ENCODE measurements around the gene TSPAN15. TPM values are rescaled to one million over a fixed set of nuclear protein-coding genes. Genes with fewer than 3 reads are reported as not detected.

Gene TSPAN15
- polyA plus RNA-seq, 1 donor, result 69.4 TPM

GRCh38 chr10:69552268-69552667 lies 101.0 kb downstream of the TSPAN15 start:
- DNase-seq, result no peak

DNA sequence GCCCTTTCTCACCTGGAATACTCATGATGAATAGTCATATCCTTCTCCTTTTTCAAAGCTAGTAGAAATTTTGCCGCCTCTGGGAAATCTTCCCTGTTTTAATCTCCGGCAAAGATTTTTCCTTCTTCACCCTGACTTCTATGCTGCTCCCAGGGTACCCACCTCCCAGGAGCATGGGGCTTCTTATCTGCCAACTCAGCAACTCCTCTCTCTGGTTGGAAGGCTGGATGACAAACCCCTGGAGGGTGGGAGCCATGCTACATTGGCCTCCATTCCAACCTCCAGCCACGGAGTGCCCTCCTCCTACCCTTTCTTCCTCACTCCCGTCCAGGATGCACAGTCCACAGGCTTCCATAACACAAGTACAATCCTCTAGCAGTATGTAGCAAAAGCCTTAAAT lies 102.1 kb downstream of the TSPAN15 start:
- DNase-seq, result no peak

DNA sequence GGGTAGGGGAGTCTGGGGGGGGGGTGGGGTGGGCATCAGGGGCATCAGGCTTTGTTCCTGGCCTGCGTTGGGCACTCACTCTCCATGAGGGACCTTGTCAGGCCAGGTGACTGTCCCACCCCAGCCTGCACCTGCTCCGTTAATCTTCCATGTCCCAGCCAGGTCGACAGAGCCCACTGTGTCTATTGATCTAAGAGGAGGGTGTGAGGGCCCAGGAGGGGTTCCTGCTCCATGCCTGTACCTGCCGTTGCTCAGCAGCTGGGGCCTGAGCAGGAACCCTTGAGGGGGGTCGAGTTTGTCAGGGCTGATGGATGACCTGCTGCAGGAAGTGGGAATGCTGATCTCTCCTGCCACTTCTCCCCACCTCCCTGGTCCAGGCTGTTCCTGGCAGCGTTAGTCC lies 103.3 kb downstream of the TSPAN15 start:
- DNase-seq, result no peak

Other genes starting within 250 kb of the TSPAN15 start
- gene HKDC1, start 231.1 kb upstream of the TSPAN15 start, polyA plus RNA-seq (ENCODE audit: insufficient read length), result 15.3 TPM
- gene HK1, start 173.0 kb upstream of the TSPAN15 start, polyA plus RNA-seq (ENCODE audit: insufficient read length), result 51.3 TPM
- 0.38 TPM for gene TACR2, start 34.5 kb upstream of the TSPAN15 start, polyA plus RNA-seq (ENCODE audit: insufficient read length)
- gene NEUROG3, start 122.0 kb downstream of the TSPAN15 start, polyA plus RNA-seq (ENCODE audit: insufficient read length), result not detected
- 10.9 TPM for gene FAM241B, start 178.8 kb downstream of the TSPAN15 start, polyA plus RNA-seq (ENCODE audit: insufficient read length)

Measured in left kidney (tissue), 2 donors.